Ovary (tissue), 9 donors: ENCODE measurements around the gene SLC9A7. TPM values are rescaled to one million over a fixed set of nuclear protein-coding genes. Genes with fewer than 3 reads are reported as not detected.

Experiments used
- DNase-seq, 5 donors: peaks; one replicate each; pipeline ENCODE4 v3.0.0-alpha.2; 2019 to 2020
- H3K27ac ChIP-seq, 2 donors: fragments of 200-600 bp; one replicate each; pipeline versions ENCODE4 v1.5.1 to v1.8.0; 2019 to 2022
- H3K27me3 ChIP-seq: fragments of 200-600 bp; one replicate; pipeline ENCODE4 v1.8.0; 2022
- H3K36me3 ChIP-seq: fragments of 200-600 bp; sonication (generic); one replicate; pipeline ENCODE4 v1.5.1; 2019
- H3K4me1 ChIP-seq: one replicate; pipeline ENCODE4 v1.8.1; 2013; ENCODE audit warnings: mild to moderate bottlenecking, moderate library complexity; ENCODE audit not compliant: insufficient read depth
- H3K4me3 ChIP-seq: fragments of 200-600 bp; sonication (generic); one replicate; pipeline ENCODE4 v1.5.1; 2017
- H3K9me3 ChIP-seq, 2 donors: fragments of 200-600 bp in 1 of 2; sonication (generic) in 1 of 2; one replicate each; pipeline versions ENCODE4 v1.5.1 to v1.8.1; 2013 to 2019; ENCODE audit warnings: mild to moderate bottlenecking in 1 of 2, moderate library complexity in 1 of 2
- EP300 ChIP-seq: sonication (generic); formaldehyde crosslinking; IDR thresholded peaks from one replicate; pipeline ENCODE4 v1.6.1; 2017; ENCODE audit warnings: antibody characterized with exemption
- POLR2A ChIP-seq: fragments of 450-650 bp; IDR thresholded peaks from one replicate; pipeline ENCODE4 v1.6.1; 2017; ENCODE audit warnings: antibody characterized with exemption, mild to moderate bottlenecking, moderate library complexity
- WGBS, 3 donors: extraction: QIAGEN DNeasy Blood & Tissue Kit in 1 of 3; methylation state at CpG; one replicate each; pipeline versions ENCODE4 v1.1.5 to v1.1.7; 2013 to 2017; 5-methylcytosine and 5-hydroxymethylcytosine counted together
- intact Hi-C, 4 donors: fragments of 100-400 bp; cut with DNase I; formaldehyde crosslinking; loops; one replicate each; pipeline versions ENCODE4 v1.11.0 to v1.15.1; 2022 to 2023
- polyA plus RNA-seq, 2 donors: library from polyadenylated mRNA; stranded (reverse); fragments of 200-250 nt in 1 of 2; fragments of 350-450 nt in 1 of 2; fragmentation: Illumina TruSeq in 1 of 2; extraction: RNeasy Lipid Tissue Mini Kit (QIAGEN cat#74804) in 1 of 2; gene quantifications; one replicate each; pipeline ENCODE4 v1.2.3, GENCODE V29; 2013 to 2014
- total RNA-seq, 7 donors: library from RNA; depleted of rRNA in 2 of 7; stranded (reverse); fragments of >200 nt in 2 of 7; fragmentation: NEBNext Ultra II Directional in 3 of 7; extraction: Animal tissue kit (Norgen Biotek cat#: 25700) in 3 of 7; gene quantifications; one replicate each; pipeline versions ENCODE4 v1.1.0 to v1.2.4, GENCODE V29; 2016 to 2023
- TF ChIP-seq, protein P1 (sequence below), 3 donors: fragments of 450-650 bp in 2 of 3; fragments of 200-600 bp in 1 of 3; IDR thresholded peaks; one replicate each; pipeline versions ENCODE4 v1.5.1 to v1.8.0; 2016 to 2022; ENCODE audit warnings: antibody characterized with exemption in 3 of 3, mild to moderate bottlenecking in 1 of 3
- donor health status: DM: no; HTN: no; CAD: no; lungs with moderate emphysema.
- donor health status: DM: no; HTN: no; CAD: no.
- donor health status: Bipolar disorder and iron deficiency.
- donor health status: DM: yes; HTN: yes; CAD: no.
- donor health status: DM: no; HTN: no; CAD: no.
- donor health status: DM: yes; HTN: yes; CAD: no.

Gene SLC9A7
- total and polyA plus RNA-seq, 9 donors: 2.2 to 22.3 (median 9.1) TPM

DNA sequence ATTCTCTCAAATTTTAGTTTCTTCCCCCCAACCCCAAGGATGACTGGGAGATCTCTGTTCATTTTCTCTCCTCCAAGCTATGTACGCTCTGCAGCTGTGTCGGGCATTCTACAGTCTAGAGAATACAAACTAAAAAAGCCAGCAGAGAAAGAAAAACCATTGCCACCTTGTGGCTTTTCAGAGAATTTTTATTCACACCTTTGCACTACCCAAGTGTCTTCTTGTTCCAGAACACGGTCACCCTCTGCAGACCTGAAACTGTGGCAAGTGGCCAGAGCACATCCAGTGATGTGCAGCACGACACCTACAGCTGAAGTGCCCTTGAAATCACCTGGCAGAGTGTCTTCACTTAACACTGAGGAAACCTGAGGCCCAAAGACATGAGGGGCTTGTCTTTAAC lies 116.8 kb downstream of the SLC9A7 start:
- intact Hi-C loops: loop anchor here in 1 of 4 donors (10.0 kb wide), 1 partner anchor 67 kb away; the partner anchor contains the start of gene CHST7
- DNase-seq: peak in 2 of 5 donors; percentile 26 to 31
- H3K9me3 ChIP-seq: no peaks in the 10 kb centered on the region
- H3K27me3 ChIP-seq: no peaks in the 10 kb centered on the region
- no peak overlapping the region for H3K27ac ChIP-seq
- H3K4me3 ChIP-seq: no peak overlapping the region
- no peaks in the 10 kb centered on the region for H3K4me1 ChIP-seq
- no peaks in the 10 kb centered on the region for H3K36me3 ChIP-seq
- WGBS, 3 donors: 32 to 44% (median 44%) methylated on average over 4 of the region's 4 CpGs
- TF ChIP-seq, protein P1, sequence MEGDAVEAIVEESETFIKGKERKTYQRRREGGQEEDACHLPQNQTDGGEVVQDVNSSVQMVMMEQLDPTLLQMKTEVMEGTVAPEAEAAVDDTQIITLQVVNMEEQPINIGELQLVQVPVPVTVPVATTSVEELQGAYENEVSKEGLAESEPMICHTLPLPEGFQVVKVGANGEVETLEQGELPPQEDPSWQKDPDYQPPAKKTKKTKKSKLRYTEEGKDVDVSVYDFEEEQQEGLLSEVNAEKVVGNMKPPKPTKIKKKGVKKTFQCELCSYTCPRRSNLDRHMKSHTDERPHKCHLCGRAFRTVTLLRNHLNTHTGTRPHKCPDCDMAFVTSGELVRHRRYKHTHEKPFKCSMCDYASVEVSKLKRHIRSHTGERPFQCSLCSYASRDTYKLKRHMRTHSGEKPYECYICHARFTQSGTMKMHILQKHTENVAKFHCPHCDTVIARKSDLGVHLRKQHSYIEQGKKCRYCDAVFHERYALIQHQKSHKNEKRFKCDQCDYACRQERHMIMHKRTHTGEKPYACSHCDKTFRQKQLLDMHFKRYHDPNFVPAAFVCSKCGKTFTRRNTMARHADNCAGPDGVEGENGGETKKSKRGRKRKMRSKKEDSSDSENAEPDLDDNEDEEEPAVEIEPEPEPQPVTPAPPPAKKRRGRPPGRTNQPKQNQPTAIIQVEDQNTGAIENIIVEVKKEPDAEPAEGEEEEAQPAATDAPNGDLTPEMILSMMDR (IDR thresholded peaks at IDR 0.05): peak in 2 of 3 donors; percentile 22 to 45
- TF ChIP-seq EP300: no peak

- Histone ChIP-seq H3K36me3 (no peaks in the 10 kb centered on the region), H3K27ac (no peak overlapping the region), H3K27me3 (no peaks in the 10 kb centered on the region), H3K4me1 (no peaks in the 10 kb centered on the region), H3K4me3 (no peak overlapping the region), H3K9me3 (no peaks in the 10 kb centered on the region)
- intact Hi-C loops: loop anchor here in 1 of 4 donors (10.0 kb wide), 1 partner anchor 63 kb away; the partner anchor contains the start of gene CHST7
- TF ChIP-seq POLR2A: no peak
- TF ChIP-seq, protein P1 (IDR thresholded peaks at IDR 0.05): no peak
- TF ChIP-seq EP300: no peak
- no peak for DNase-seq
- 44 to 47% (median 45%) methylated on average over 2 of the region's 2 CpGs for WGBS, 3 donors
These were observed 121.0 kb downstream of the SLC9A7 start for GRCh38 chrX:46637938-46638337.

DNA sequence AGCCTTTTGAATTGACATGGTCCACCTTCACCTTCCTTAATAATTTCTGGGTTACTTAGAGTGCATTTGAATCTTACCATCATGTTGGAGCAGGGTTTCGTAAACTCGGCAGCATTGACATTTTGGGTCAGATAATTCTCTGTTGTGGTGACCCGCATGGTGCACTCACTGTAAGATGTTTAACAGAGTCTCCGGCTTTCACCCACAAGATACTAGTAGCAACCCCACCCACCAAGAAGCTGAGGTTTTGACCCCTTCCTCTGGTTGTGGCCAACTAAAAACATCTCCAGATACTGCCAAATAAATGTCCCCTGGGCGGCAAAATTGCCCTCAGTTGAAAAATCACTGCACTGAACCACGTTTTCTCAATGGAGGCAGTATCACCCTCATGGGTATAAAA lies 122.7 kb downstream of the SLC9A7 start:
- WGBS, 3 donors: 64 to 76% (median 76%) methylated on average over 6 of the region's 6 CpGs
- Histone ChIP-seq H3K4me3 (no peak overlapping the region), H3K27me3 (no peaks in the 10 kb centered on the region), H3K36me3 (no peaks in the 10 kb centered on the region), H3K27ac (no peak overlapping the region), H3K9me3 (no peaks in the 10 kb centered on the region), H3K4me1 (no peaks in the 10 kb centered on the region)
- intact Hi-C loops: loop anchor here in 1 of 4 donors (10.0 kb wide), 1 partner anchor 61 kb away; the partner anchor contains the start of gene CHST7
- TF ChIP-seq EP300 (no peak), POLR2A (no peak)
- TF ChIP-seq, protein P1 (IDR thresholded peaks at IDR 0.05): no peak
- DNase-seq: no peak

DNA sequence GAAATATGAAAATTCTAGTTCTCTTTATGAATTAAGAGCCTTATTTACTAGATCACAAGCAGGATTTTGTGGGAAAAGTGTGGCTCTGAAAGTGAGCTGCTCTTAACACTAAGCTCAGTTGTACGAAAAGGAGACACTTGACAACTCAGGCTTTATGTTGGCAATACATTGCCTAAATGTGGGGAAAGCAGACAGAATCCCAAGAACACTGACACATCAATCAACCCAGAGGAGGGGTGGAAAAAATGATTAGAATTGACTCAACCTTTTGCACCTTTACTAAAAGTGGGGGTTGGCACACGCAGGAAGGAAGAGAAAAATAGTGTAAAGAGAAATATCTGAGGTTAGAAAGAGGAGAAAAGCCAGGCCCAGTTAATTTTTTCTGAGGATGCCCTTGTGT lies 123.7 kb downstream of the SLC9A7 start:
- Histone ChIP-seq H3K36me3 (no peaks in the 10 kb centered on the region), H3K4me3 (no peak overlapping the region), H3K4me1 (peaks cover 1% of the 10 kb centered on the region), H3K27me3 (no peaks in the 10 kb centered on the region), H3K27ac (no peak overlapping the region), H3K9me3 (no peaks in the 10 kb centered on the region)
- no peak for DNase-seq
- TF ChIP-seq POLR2A (no peak), EP300 (no peak)
- TF ChIP-seq, protein P1 (IDR thresholded peaks at IDR 0.05): no peak
- intact Hi-C loops: loop anchor here in 1 of 4 donors (10.0 kb wide), 1 partner anchor 60 kb away; the partner anchor contains the start of gene CHST7
- WGBS, 3 donors: 56 to 68% (median 66%) methylated on average over 2 of the region's 2 CpGs
